IMR-90 (cell line): ENCODE results near the gene MR1. TPM values are rescaled to one million over a fixed set of nuclear protein-coding genes. Genes with fewer than 3 reads are reported as not detected.

Source experiments
- ATAC-seq: fragments of 200-7000 bp; cut with Tn5 transposase; 2 replicates; pipeline ENCODE4 v1.9.1; 2020; ENCODE audit warnings: low read depth, mild to moderate bottlenecking, moderate library complexity
- BruUV-seq: library from RNA; stranded (reverse); fragments of 400-500 nt; replicated peaks from 2 replicates; lab custom pipeline; 2021; lab: Mats Ljungman, UMichigan
- CTCF ChIA-PET: fragments of 300-600 bp; formaldehyde crosslinking; extraction: SDS; loops from one replicate; lab custom pipeline; 2021; ENCODE audit warnings: antibody characterized with exemption; lab: Yijun Ruan, JAX
- POLR2A ChIA-PET: fragments of 300-600 bp; sonication (Branson Sonifier 250); formaldehyde crosslinking; loops from one replicate; lab custom pipeline; 2022; ENCODE audit warnings: antibody characterized with exemption; ENCODE audit not compliant: unreplicated experiment; lab: Charles Lee
- DNase-seq: peaks from one replicate; pipeline ENCODE4 v3.0.0; 2013
- H2AFZ ChIP-seq: replicated peaks from 2 replicates; pipeline ENCODE3; 2013; ENCODE audit warnings: low read length, mild to moderate bottlenecking; ENCODE audit not compliant: poor library complexity
- H2AK5ac ChIP-seq: 2 replicates; pipeline ENCODE4 v1.6.1; 2013; ENCODE audit warnings: low read depth, low read length, inconsistent platforms
- H2AK9ac ChIP-seq: replicated peaks from 2 replicates; pipeline ENCODE3; 2013; ENCODE audit warnings: mild to moderate bottlenecking, low read depth, low read length, moderate library complexity; ENCODE audit not compliant: poor library complexity
- H2BK120ac ChIP-seq: 2 replicates; pipeline ENCODE4 v1.6.1; 2013; ENCODE audit warnings: low read depth, low read length, inconsistent platforms
- H2BK15ac ChIP-seq: 3 replicates; pipeline ENCODE4 v1.6.1; 2013; ENCODE audit warnings: low read depth, low read length, inconsistent platforms
- H2BK20ac ChIP-seq: 2 replicates; pipeline ENCODE4 v1.6.1; 2013; ENCODE audit warnings: low read depth, mild to moderate bottlenecking, inconsistent platforms, low read length, moderate library complexity
- H2BK5ac ChIP-seq: 2 replicates; pipeline ENCODE4 v1.6.1; 2013; ENCODE audit warnings: mild to moderate bottlenecking, low read depth, low read length, inconsistent platforms; ENCODE audit not compliant: poor library complexity, severe bottlenecking
- H3K14ac ChIP-seq: replicated peaks from 2 replicates; pipeline ENCODE4 v1.6.1; 2013; ENCODE audit warnings: low read depth, low read length, inconsistent platforms
- H3K18ac ChIP-seq: 2 replicates; pipeline ENCODE4 v1.6.1; 2013; ENCODE audit warnings: low read depth, low read length, control low read depth
- H3K23ac ChIP-seq: 2 replicates; pipeline ENCODE4 v1.6.1; 2013; ENCODE audit warnings: low read depth, low read length, inconsistent platforms
- H3K27ac ChIP-seq: 2 replicates; pipeline ENCODE4 v1.5.1; 2013; ENCODE audit warnings: mild to moderate bottlenecking, control low read depth, low read length; ENCODE audit not compliant: insufficient read depth
- H3K27me3 ChIP-seq: 2 replicates; pipeline ENCODE4 v1.6.1; 2013; ENCODE audit warnings: low read length; ENCODE audit not compliant: control insufficient read depth, insufficient read depth
- H3K36me3 ChIP-seq: 2 replicates; pipeline ENCODE4 v1.6.1; 2013; ENCODE audit warnings: low read length, mixed read lengths; ENCODE audit not compliant: control insufficient read depth, insufficient read depth
- H3K4ac ChIP-seq: 2 replicates; pipeline ENCODE4 v1.6.1; 2013; ENCODE audit warnings: low read depth, low read length, inconsistent platforms
- H3K4me1 ChIP-seq: 2 replicates; pipeline ENCODE4 v1.6.1; 2013; ENCODE audit warnings: low read length, mixed read lengths; ENCODE audit not compliant: control insufficient read depth, insufficient read depth
- H3K4me2 ChIP-seq: 2 replicates; pipeline ENCODE4 v1.6.1; 2013; ENCODE audit warnings: low read depth, mild to moderate bottlenecking, control low read depth, low read length, moderate library complexity
- H3K4me3 ChIP-seq: 2 replicates; pipeline ENCODE4 v1.5.1; 2013; ENCODE audit warnings: low read depth, mild to moderate bottlenecking, control low read depth, low read length, moderate library complexity; ENCODE audit not compliant: insufficient read depth
- H3K56ac ChIP-seq: 2 replicates; pipeline ENCODE4 v1.6.1; 2013; ENCODE audit warnings: low read length, inconsistent platforms; ENCODE audit not compliant: insufficient read depth; ENCODE audit errors: extremely low read depth
- H3K79me1 ChIP-seq, 2 experiments: 2 replicates each; pipeline ENCODE4 v1.6.1; 2013; ENCODE audit warnings: low read length in 2 of 2, inconsistent platforms in 1 of 2, low read depth in 1 of 2
- H3K9ac ChIP-seq: 2 replicates; pipeline ENCODE4 v1.6.1; 2013; ENCODE audit warnings: low read depth, low read length, control low read depth
- H3K9me1 ChIP-seq: 2 replicates; pipeline ENCODE4 v1.6.1; 2013; ENCODE audit warnings: low read length, inconsistent platforms; ENCODE audit not compliant: insufficient read depth
- H3K9me3 ChIP-seq: 2 replicates; pipeline ENCODE4 v1.6.1; 2013; ENCODE audit warnings: low read length; ENCODE audit not compliant: control insufficient read depth, insufficient read depth
- H4K20me1 ChIP-seq: 2 replicates; pipeline ENCODE4 v1.6.1; 2013; ENCODE audit warnings: low read length, inconsistent platforms; ENCODE audit not compliant: insufficient read depth
- H4K5ac ChIP-seq: 2 replicates; pipeline ENCODE4 v1.6.1; 2013; ENCODE audit warnings: mild to moderate bottlenecking, low read depth, low read length, control low read depth
- H4K8ac ChIP-seq, 2 experiments: 2 replicates each; pipeline ENCODE4 v1.6.1; 2013; ENCODE audit warnings: low read depth in 2 of 2, low read length in 2 of 2, control low read depth in 1 of 2, inconsistent platforms in 1 of 2
- H4K91ac ChIP-seq: 2 replicates; pipeline ENCODE4 v1.6.1; 2013; ENCODE audit warnings: low read depth, low read length, inconsistent platforms; ENCODE audit not compliant: insufficient read depth
- CEBPB ChIP-seq: IDR thresholded peaks from 2 replicates; pipeline ENCODE4 v1.6.1; 2012; ENCODE audit warnings: low read depth, low read length, improper control_type of control experiment
- CHD1 ChIP-seq: IDR thresholded peaks from 2 replicates; pipeline ENCODE4 v1.6.1; 2012; ENCODE audit warnings: low read depth, low read length, improper control_type of control experiment
- CTCF ChIP-seq: conservative IDR thresholded peaks from 2 replicates; pipeline ENCODE4 v1.5.1; 2012; ENCODE audit warnings: mild to moderate bottlenecking, low read depth, low read length, improper control_type of control experiment
- ELK1 ChIP-seq: fragments of 150-350 bp; IDR thresholded peaks from 2 replicates; pipeline ENCODE4 v1.6.1; 2016; ENCODE audit warnings: low read depth, mild to moderate bottlenecking, low read length, moderate library complexity, borderline replicate concordance
- MAFK ChIP-seq: IDR thresholded peaks from 2 replicates; pipeline ENCODE4 v1.6.1; 2012; ENCODE audit warnings: low read depth, low read length, improper control_type of control experiment
- MAZ ChIP-seq: IDR thresholded peaks from 2 replicates; pipeline ENCODE4 v1.6.1; 2012; ENCODE audit warnings: low read depth, mild to moderate bottlenecking, low read length, improper control_type of control experiment, moderate library complexity, borderline replicate concordance
- MXI1 ChIP-seq: IDR thresholded peaks from 2 replicates; pipeline ENCODE4 v1.6.1; 2012; ENCODE audit warnings: low read depth, mild to moderate bottlenecking, low read length, moderate library complexity, borderline replicate concordance
- RAD21 ChIP-seq: IDR thresholded peaks from 2 replicates; pipeline ENCODE4 v1.6.1; 2012; ENCODE audit warnings: low read length, improper control_type of control experiment
- RCOR1 ChIP-seq: IDR thresholded peaks from 2 replicates; pipeline ENCODE4 v1.6.1; 2012; ENCODE audit warnings: mild to moderate bottlenecking, low read length, improper control_type of control experiment; ENCODE audit not compliant: insufficient replicate concordance
- SMC3 ChIP-seq: fragments of 150-350 bp; IDR thresholded peaks from 2 replicates; pipeline ENCODE4 v1.6.1; 2016; ENCODE audit warnings: low read depth, mild to moderate bottlenecking, antibody characterized with exemption, low read length, moderate library complexity
- dilution Hi-C: fragments of 300-500 bp; cut with HindIII; formaldehyde crosslinking; loops from one replicate; pipeline ENCODE4 v1.14.3; 2018; ENCODE audit warnings: low sequenced_read_pairs; ENCODE audit not compliant: unreplicated experiment
- in situ Hi-C: fragments of 300-500 bp; cut with MboI; formaldehyde crosslinking; loops from 3 replicates; pipeline ENCODE4 v1.14.3; 2019; ENCODE audit warnings: low sequenced_read_pairs, inconsistent platforms, mixed read lengths
- intact Hi-C: fragments of 100-400 bp; cut with micrococcal nuclease; formaldehyde crosslinking; loops from 2 replicates; pipeline ENCODE4 v1.10.0; 2022
- polyA plus RNA-seq, 3 experiments: library from polyadenylated mRNA; depleted of rRNA; stranded (reverse); fragments of >200 nt; gene quantifications; 2 replicates each; pipeline ENCODE4 v1.2.3, GENCODE V29; 2012; ENCODE audit warnings: low replicate concordance in 1 of 3
- total RNA-seq: library from RNA; depleted of rRNA; stranded (reverse); fragments of >200 nt; gene quantifications from 2 replicates; pipeline ENCODE4 v1.2.3, GENCODE V29; 2012

MR1 gene
- total and polyA plus RNA-seq, 2 of the 4 experiments (the other 2 are of a cell fraction), result 6.0 to 6.1 TPM

- Histone ChIP-seq H3K9me3 (no peaks in the 10 kb centered on the region), H3K79me1 (no peaks in the 10 kb centered on the region), H3K4me2 (no peak overlapping the region), H2AK9ac (no peak overlapping the region), H4K91ac (no peak overlapping the region), H2BK120ac (no peak overlapping the region), H3K9ac (no peak overlapping the region), H3K18ac (no peak overlapping the region), H3K23ac (no peak overlapping the region), H3K14ac (no peak overlapping the region), H2AK5ac (no peak overlapping the region), H3K4ac (no peak overlapping the region), H4K20me1 (no peaks in the 10 kb centered on the region), H4K5ac (no peak overlapping the region), H2AFZ (no peak overlapping the region), H3K27me3 (no peaks in the 10 kb centered on the region), H3K9me1 (no peaks in the 10 kb centered on the region), H3K27ac (no peak overlapping the region), H4K8ac (no peak overlapping the region), H2BK15ac (no peak overlapping the region), H3K56ac (no peak overlapping the region), H2BK5ac (no peak overlapping the region), H3K36me3 (no peaks in the 10 kb centered on the region), H3K4me3 (no peak overlapping the region), H2BK20ac (no peak overlapping the region), H3K4me1 (no peaks in the 10 kb centered on the region)
- dilution Hi-C loops, result no loop called here
- ChIA-PET CTCF (no interaction called here), POLR2A (no interaction called here)
- intact Hi-C loops, result no loop called here
- ATAC-seq (no peak), DNase-seq (no peak)
- in situ Hi-C loops, result no loop called here
- TF ChIP-seq RCOR1, result no peak
- TF ChIP-seq MAZ, result no peak
- no peak for TF ChIP-seq SMC3
- no peak for TF ChIP-seq CEBPB
- TF ChIP-seq MXI1, result no peak
- TF ChIP-seq RAD21, result no peak
- no peak for TF ChIP-seq ELK1
- TF ChIP-seq CHD1, result no peak
- TF ChIP-seq CTCF, result no peak
- TF ChIP-seq MAFK, result no peak
- no TSS peak for BruUV-seq
Observed at GRCh38 chr1:181050922-181051321, 17.1 kb downstream of the MR1 start.
